MM.1S (cell line): ENCODE measurements around the gene MYRF.
A peak's percentile ranks its signal among the peaks of the same experiment; 100 is the strongest.

Experiments used
- DNase-seq: peaks from one replicate; pipeline ENCODE4 v3.0.0-alpha.2; 2015
- H2AFZ ChIP-seq: fragments of 300-600 bp; sonication (generic); 2 replicates; pipeline ENCODE4 v1.6.0; 2016; ENCODE audit warnings: antibody characterized with exemption, low read length
- H3F3A ChIP-seq: fragments of 300-600 bp; sonication (generic); 2 replicates; pipeline ENCODE4 v1.6.1; 2016; ENCODE audit warnings: mild to moderate bottlenecking, antibody characterized with exemption, low read length, moderate library complexity, mixed read lengths; ENCODE audit not compliant: insufficient read depth
- H3K27ac ChIP-seq: fragments of 300-600 bp; sonication (generic); 2 replicates; pipeline ENCODE4 v1.5.1; 2016; ENCODE audit warnings: mild to moderate bottlenecking, low read length
- H3K27me3 ChIP-seq: fragments of 300-600 bp; sonication (generic); replicated peaks from 2 replicates; pipeline ENCODE4 v1.6.0; 2016; ENCODE audit warnings: low read length; ENCODE audit not compliant: insufficient read depth
- H3K36me3 ChIP-seq: fragments of 300-600 bp; sonication (generic); replicated peaks from 2 replicates; pipeline ENCODE4 v1.6.1; 2016; ENCODE audit warnings: mild to moderate bottlenecking, low read length, mixed read lengths; ENCODE audit not compliant: insufficient read depth
- H3K4me1 ChIP-seq: fragments of 300-600 bp; sonication (generic); 2 replicates; pipeline ENCODE4 v1.6.1; 2016; ENCODE audit warnings: low read length, mixed read lengths
- H3K4me2 ChIP-seq: fragments of 300-600 bp; sonication (generic); 2 replicates; pipeline ENCODE4 v1.6.0; 2016; ENCODE audit warnings: low read depth, low read length
- H3K4me3 ChIP-seq: fragments of 300-600 bp; sonication (generic); 2 replicates; pipeline ENCODE4 v1.5.1; 2016; ENCODE audit warnings: low read length, mixed read lengths
- H3K79me2 ChIP-seq: fragments of 300-600 bp; sonication (generic); 2 replicates; pipeline ENCODE4 v1.6.1; 2016; ENCODE audit warnings: mixed run types, low read length, mixed read lengths
- H3K9ac ChIP-seq: fragments of 300-600 bp; sonication (generic); 2 replicates; pipeline ENCODE4 v1.6.1; 2016; ENCODE audit warnings: low read length, mixed read lengths
- H3K9me2 ChIP-seq: fragments of 300-600 bp; sonication (generic); replicated peaks from 2 replicates; pipeline ENCODE4 v1.6.1; 2016; ENCODE audit warnings: mild to moderate bottlenecking, low read length, mixed read lengths; ENCODE audit not compliant: insufficient read depth
- H3K9me3 ChIP-seq: fragments of 300-600 bp; sonication (generic); replicated peaks from 2 replicates; pipeline ENCODE4 v1.6.1; 2016; ENCODE audit warnings: mild to moderate bottlenecking, low read length, mixed read lengths; ENCODE audit not compliant: insufficient read depth
- H4K20me1 ChIP-seq: fragments of 300-600 bp; sonication (generic); 2 replicates; pipeline ENCODE4 v1.6.1; 2016; ENCODE audit warnings: mild to moderate bottlenecking, low read length, moderate library complexity, mixed read lengths; ENCODE audit not compliant: insufficient read depth
- CTCF ChIP-seq: fragments of 300-600 bp; sonication (generic); IDR thresholded peaks from 2 replicates; pipeline ENCODE4 v1.5.1; 2016; ENCODE audit warnings: antibody characterized with exemption, low read length, mixed read lengths
- EZH2 ChIP-seq: fragments of 300-600 bp; sonication (generic); optimal IDR thresholded peaks from 2 replicates; pipeline ENCODE3; 2017; ENCODE audit warnings: low read depth, mild to moderate bottlenecking, antibody characterized with exemption, low read length, mixed read lengths
- EZH2phosphoT487 ChIP-seq: fragments of 300-600 bp; sonication (generic); IDR thresholded peaks from 2 replicates; pipeline ENCODE4 v1.6.1; 2018; ENCODE audit warnings: antibody characterized with exemption, low read length

The MYRF gene

DNA sequence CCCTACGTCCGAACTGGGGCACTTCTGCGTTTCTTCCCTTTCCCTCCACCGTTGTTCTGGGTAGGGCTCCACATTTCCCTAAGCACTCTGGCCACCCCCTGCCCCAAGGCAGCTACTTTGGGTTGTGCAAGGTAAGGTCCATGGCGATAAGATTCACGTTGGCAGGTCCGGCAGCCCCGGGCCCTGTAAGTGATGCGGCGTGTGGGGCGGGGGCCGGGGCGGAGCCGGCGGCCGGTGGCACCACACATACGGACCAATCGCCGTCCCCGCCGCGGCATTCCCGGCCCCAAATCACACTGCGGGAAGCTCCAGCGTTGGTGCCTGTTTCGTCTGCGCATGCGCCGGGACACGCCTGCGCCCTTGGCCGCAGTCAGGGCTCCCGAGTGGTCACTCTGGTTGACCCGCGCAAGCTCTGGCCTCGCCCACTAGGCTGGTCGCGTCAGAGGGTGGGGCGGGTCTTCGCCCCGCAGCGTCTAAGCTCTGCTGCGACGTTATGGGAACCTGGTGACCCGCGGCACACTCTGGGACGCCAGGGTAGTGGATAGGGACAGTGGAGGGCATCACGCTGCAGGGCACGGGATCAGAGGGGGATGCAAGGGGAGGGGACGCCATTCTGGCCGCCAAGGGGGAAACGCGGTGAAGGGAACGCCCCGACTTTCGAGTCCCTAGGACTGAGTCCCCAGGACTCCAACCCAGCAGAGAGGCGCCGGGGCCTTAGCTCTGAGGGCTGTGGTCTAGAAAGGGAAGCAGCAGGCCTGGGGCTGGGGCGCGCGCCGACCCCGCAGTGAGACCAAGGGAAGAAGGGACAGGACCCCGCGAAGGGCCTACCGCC lies 62.7 kb downstream of the MYRF start:
- DNase-seq: peak; percentile 72
- H3K4me1 ChIP-seq: no peaks in the 10 kb centered on the region
- peak overlapping the region; percentile 53; the same call in 1 of the 2 replicates for H3K27ac ChIP-seq
- no peaks in the 10 kb centered on the region for H3K9me3 ChIP-seq
- H3K36me3 ChIP-seq: no peaks in the 10 kb centered on the region
- H3K4me2 ChIP-seq: peak overlapping the region; percentile 99
- 0 out of 2 replicates have a peak, but pooled peaks cover 4% of the 10 kb centered on the region for H3K27me3 ChIP-seq
- H3K79me2 ChIP-seq: no peaks in the 10 kb centered on the region
- peak overlapping the region; percentile 86 for H3K9ac ChIP-seq
- peaks cover 18% of the 10 kb centered on the region for H3F3A ChIP-seq
- peak overlapping the region; percentile 78 for H3K4me3 ChIP-seq
- no peaks in the 10 kb centered on the region for H3K9me2 ChIP-seq
- TF ChIP-seq CTCF: no peak
- TF ChIP-seq EZH2: no peak
- TF ChIP-seq EZH2phosphoT487: no peak
- peak overlapping the region; percentile 74 for H2AFZ ChIP-seq
- H4K20me1 ChIP-seq: no peaks in the 10 kb centered on the region

DNA sequence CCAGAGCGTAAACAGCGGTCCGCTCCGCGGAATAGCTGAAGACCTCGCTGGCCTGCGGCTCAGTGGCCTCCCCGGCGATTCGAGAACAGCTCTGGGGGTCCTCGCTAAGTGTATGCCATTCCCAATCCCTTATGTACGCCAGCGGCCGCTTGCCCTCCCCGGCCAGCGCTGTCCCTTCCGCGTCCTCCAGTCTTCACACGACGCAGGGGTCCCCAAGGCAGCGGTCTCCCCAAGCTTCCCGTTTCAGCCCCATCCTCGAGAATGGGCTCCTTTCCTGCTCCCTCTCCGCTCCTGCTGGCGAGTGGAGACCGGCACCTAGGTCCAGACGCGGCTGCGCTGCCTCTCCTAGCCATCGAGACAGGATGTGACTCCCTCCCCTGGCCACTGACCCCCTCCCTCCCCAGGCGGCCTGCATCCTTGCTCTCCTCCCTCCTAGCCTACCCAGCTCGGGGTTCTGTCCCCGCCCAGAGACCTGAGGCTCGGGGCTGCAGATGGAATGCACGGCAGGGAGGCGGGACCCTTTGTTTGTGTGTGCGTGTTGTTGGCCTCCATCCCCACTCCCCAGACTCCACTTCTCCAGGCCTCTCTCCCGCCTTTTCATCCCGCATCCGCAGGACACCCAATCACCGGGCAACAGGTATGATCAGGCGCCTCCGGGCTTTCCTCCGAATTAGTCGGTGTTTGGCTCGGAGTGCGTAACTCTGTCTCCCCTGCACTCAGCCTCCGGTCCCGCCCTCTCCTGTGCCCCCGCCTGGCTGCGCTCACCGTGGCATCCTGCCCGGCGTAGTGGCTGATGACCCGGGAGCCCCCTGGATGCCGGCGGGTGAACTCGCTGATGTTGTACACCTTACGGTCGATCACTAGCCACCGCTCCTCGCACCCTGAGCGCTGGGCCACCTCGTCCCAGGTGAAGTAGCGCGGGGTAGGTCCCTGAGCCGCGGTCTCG lies 63.6 kb downstream of the MYRF start:
- H3K9me3 ChIP-seq: no peaks in the 10 kb centered on the region
- peak overlapping the region; percentile 78 for H3K4me3 ChIP-seq
- H3K4me2 ChIP-seq: peak overlapping the region; percentile 99
- H3K4me1 ChIP-seq: no peaks in the 10 kb centered on the region
- no peaks in the 10 kb centered on the region for H4K20me1 ChIP-seq
- peak overlapping the region; percentile 74 for H2AFZ ChIP-seq
- H3K36me3 ChIP-seq: no peaks in the 10 kb centered on the region
- H3K27ac ChIP-seq: peak overlapping the region; percentile 53; the same call in 1 of the 2 replicates
- H3K9ac ChIP-seq: peak overlapping the region; percentile 86
- 0 out of 2 replicates have a peak, but pooled peaks cover 4% of the 10 kb centered on the region for H3K27me3 ChIP-seq
- no peaks in the 10 kb centered on the region for H3K9me2 ChIP-seq
- TF ChIP-seq CTCF (no peak), EZH2 (no peak), EZH2phosphoT487 (no peak)
- no peaks in the 10 kb centered on the region for H3K79me2 ChIP-seq
- peaks cover 18% of the 10 kb centered on the region for H3F3A ChIP-seq
- DNase-seq: peak; percentile 64

DNA sequence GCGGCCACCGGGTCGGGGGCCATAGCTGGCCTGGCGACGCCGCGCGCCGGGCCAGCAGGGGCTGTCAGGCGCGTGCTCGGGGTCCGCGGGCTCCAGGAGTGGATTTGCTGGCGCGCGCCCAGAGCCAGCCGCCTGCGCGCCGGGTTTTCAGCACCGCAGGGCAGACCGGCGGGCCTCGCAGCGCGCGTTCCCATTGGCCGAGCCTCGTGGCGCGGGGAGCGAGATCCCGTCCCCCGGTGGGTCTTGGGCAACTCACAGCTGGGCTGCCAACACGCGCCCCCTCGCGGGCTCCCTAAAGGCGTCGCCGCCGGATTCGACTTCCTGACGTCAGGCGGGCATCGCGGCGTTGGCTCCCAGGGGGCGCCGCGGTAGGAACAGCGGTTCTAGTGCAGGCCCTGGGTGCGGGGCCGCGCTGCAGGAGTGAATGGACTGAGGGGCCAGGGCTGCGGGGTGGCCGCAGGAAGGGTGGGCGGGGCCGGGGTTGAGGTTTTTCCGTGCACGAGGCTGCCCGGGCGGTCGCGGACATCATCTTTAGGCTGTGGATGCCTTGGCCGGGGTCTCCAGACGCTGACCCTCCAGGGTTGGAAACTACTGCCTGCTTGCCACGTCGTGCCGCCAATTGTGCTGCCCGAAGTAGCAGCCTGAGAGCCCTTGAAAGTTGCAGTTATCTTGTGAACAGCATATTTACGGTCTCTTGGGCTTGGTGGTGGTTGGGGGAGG lies 64.5 kb downstream of the MYRF start, which contains the start of gene FADS1:
Gene FADS1 (minus strand): TSS at position 268 of the 720 bp plus-strand sequence. CDS start 74 bp downstream, at position 194.
- Histone ChIP-seq H3K9me3 (no peaks in the 10 kb centered on the region), H3K9me2 (no peaks in the 10 kb centered on the region), H3K27me3 (0 out of 2 replicates have a peak, but pooled peaks cover 4% of the 10 kb centered on the region), H3K27ac (peak within 1 kb of the TSS; percentile 53; the same call in 1 of the 2 replicates), H3K4me3 (peak within 1 kb of the TSS; percentile 78), H3K4me2 (peak within 1 kb of the TSS; percentile 99), H3F3A (peaks cover 18% of the 10 kb centered on the region), H2AFZ (peak within 1 kb of the TSS; percentile 74), H3K9ac (peak within 1 kb of the TSS; percentile 86), H3K4me1 (no peaks in the 10 kb centered on the region), H3K36me3 (no peaks in the 10 kb centered on the region), H4K20me1 (no peaks in the 10 kb centered on the region), H3K79me2 (no peaks in the 10 kb centered on the region)
- peak; percentile 92 for DNase-seq
- TF ChIP-seq EZH2 (no peak), CTCF (peak; percentile 52)
